AG08395 (cell line): ENCODE measurements around the gene SLC44A4.
"Not testable (repeated sequence)": the region's sequence is repeated elsewhere in the genome, so short reads cannot be mapped to it uniquely, and the experiment has no call there.

ENCODE experiments used
- DNase-seq: peaks from one replicate; pipeline ENCODE4 v3.0.0; 2012; ENCODE audit warnings: mixed read lengths, low spot score

The SLC44A4 gene

DNA sequence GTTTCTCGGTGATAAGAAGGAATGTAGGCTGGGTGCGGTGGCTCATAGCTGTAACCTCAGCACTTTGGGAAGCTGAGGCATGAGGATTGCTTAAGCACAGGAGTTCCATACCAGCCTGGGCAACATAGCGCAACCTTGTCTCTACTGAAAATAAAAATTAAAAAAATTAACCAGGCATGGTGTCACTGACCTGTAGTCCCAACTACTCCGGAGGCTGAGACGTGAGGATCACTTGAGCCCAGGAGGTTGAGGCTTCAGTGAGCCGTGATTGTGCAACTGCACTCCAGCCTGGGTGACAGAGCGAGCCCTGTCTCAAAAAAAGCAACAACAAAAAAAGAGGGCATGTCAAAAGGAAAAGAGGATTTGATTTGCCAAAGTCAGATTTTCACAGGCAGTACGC is 20.1 kb downstream of the SLC44A4 start:
- no peak for DNase-seq

DNA sequence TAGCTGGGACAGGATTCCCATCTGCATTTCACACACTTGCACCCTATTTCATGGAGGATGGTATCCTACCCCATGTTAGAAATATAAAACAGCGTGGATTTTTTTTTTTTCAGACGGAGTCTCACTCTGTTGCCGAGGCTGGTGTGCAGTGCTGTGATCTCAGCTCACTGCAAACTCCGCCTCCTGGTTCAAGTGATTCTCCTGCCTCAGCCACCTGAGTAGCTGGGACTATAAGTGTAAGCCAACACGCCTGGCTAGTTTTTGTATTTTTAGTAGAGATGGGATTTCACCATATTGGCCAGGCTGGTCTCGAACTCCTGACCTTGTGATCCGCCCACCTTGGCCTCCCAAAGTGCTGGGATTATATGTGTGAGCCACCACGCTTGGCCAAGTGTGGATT is 21.0 kb downstream of the SLC44A4 start:
- DNase-seq, result not testable (repeated sequence)

DNA sequence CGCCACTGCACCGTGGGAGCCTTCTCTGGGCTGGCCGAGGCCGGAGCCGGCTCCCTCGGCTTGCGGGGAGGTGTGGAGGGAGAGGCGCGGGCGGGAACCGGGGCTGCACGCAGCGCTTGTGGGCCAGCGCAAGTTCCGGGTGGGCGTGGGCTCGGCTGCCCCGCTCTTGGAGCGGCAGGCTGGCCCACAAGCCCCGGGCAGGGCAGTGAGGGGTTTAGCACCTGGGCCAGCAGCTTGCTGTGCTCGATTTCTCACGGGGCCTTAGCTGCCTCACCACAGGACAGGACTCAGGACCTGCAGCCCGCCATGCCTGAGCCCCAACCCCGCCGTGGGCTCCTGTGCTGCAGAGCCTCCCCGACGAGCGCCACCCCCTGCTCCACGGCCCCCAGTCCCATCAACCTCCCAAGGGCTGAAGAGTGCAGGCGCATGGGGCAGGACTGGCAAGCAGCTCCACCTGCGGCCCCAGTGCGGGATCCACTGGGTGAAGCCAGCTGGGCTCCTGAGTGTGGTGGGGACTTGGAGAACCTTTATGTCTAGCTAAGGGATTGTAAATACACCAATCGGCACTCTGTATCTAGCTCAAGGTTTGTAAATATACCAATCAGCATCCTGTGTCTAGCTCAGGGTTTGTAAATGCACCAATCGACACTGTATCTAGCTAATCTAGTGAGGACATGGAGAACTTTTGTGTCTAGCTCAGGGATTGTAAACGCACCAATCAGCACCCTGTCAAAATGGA is 26.6 kb downstream of the SLC44A4 start:
- not testable (repeated sequence) for DNase-seq

DNA sequence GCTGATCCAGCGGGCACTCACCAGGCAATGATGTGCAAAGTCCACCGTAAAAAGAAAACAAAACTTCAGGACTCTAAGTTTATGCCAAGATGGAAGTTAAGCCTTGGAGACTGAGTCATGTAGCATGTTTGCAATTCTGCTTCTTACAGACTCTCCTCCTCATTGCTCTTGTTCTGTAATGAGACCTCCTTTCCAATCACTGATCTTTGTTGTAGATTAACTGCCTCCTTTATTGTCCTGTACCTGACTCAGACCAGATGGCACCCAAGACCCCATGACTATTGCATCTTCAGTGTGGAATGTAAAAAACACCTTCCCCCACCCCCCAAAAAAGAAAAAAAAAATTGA is 27.3 kb downstream of the SLC44A4 start:
- no peak for DNase-seq

DNA sequence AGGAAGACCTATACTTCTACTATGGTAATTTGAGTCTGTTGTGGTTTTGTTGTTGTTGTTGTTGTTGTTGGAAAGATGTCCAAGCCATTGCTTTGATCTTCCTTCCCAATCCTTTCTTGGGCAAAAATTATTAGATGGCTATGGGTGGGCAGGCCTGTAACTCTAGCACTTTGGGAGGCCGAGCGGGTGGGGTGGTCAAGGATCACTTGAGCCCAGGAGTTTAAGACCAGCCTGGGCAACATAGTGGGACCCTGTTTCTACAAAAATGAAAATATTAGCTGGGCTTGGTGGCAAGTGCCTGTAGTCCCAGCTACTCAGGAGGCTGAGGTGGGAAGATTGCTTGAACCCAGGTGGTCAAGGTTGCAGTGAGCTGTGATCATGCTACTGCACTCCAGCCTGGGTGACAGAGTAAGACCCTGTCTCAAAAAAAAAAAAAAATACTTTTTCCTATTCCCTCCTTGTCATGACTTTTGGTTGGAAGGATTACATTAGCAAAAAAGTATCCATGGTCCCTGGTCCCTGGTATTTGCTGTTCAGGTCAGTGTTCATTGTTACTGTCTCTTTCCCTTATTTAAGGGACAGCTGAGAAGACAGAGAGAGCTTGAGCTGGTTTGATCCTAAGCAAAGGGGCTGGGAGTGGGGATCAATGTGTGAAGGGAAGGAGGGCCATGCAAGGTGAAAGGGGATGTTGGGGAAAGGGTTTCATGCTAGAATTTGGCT is 27.9 kb downstream of the SLC44A4 start:
- DNase-seq, result no peak

DNA sequence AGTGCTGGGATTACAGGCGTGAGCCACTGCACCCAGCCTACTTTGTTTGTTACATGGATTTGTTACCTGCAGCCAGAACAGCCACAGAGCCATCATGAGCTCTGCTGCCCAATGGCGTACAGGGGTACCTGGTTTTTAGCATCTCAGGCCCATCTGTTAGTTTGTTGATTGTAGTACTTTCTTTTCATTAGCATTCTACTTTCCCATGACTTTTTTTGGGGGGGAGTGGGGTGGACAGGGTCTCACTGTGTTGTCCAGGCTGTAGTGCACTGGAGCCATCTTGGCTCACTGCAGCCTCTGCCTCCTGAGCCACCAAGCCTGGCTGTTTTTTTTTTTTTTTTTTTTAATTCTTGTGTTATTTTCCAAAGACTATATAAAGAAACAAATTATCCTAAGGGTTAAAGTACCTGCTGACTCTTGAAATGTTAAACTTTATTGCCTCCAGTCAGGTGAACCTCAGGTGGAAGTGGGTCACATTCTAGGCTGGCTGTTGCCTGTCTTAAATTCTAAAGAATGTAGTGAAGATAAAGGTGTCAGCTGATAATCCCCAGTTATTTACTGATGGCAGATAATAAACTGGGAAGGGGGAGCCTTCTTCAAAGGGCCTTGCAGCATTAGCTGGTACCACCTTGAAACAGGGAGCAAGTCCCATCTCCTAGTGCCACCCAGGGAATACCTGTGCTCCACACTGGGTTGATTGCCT is 31.4 kb downstream of the SLC44A4 start:
- DNase-seq, result no peak

DNA sequence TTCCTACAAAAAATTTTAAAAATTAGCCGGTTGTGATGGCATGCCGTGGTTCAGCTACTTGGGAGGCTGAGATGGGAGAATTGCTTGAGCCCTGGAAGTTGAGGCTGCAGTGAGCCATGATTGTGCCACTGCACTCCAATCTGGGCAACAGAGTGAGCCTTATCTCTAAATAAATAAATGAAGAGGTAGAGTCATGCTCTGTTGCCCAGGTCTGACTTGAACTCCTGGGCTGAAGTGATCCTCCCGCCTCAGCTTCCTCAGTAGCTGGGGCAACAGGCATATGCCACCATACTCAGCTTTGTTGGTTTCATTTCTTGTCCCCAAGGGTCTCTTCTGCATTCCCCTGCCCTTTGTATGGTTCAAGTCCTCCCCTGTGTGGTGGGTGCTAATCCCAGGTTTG is 34.3 kb downstream of the SLC44A4 start:
- DNase-seq, result no peak

DNA sequence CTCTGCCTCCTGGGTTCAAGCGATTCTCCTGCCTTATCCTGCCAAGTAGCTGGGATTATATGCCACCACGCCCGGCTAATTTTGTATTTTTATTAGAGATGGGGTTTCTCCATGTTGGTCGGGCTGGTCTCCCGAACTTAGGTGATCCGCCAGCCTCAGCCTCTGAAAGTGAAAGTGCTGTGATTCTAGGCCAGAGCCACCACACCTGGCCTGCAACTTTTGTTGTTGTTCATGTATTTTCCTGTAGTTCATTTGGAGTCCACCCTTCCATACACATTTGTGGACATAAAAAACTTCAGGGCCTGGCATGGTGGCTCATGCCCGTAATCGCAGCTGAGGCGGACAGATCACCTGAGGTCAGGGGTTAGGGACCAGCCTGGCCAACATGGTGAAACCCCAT is 36.7 kb downstream of the SLC44A4 start:
- DNase-seq, result no peak

DNA sequence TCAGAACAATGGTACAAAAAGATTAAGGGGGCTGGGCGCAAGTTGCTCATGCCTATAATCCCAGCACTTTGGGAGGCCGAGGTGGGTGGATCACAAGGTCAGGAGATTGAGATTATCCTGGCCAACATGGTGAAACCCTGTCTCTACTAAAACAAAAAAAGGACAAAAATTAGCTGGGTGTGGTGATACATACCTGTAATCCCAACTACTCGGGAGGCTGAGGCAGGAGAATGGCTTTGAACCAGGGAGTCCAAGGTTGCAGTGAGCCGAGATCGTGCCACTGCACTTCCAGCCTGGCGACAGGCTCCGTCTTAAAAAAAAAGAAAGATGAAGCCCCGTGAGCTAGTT is 39.0 kb downstream of the SLC44A4 start:
- DNase-seq, result not testable (repeated sequence)

DNA sequence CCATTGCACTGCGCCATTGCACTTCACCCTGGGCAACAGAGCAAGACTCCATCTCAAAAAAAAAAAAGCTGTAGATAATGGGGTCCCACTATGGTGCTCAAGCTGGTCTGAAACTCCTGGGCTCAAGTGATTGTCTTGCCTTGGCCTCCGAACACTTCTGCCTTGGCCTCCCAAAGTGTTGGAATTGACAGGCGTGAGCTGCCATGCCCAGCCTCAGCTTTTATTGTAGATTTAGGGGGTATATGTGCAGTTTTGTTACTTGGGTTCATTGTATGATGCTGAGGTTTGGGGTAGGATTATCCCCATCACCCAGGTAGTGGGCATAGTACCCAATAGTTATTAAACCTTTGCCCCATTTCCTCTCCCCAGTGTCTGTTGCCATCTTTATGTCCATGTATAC is 39.8 kb downstream of the SLC44A4 start:
- no peak for DNase-seq

DNA sequence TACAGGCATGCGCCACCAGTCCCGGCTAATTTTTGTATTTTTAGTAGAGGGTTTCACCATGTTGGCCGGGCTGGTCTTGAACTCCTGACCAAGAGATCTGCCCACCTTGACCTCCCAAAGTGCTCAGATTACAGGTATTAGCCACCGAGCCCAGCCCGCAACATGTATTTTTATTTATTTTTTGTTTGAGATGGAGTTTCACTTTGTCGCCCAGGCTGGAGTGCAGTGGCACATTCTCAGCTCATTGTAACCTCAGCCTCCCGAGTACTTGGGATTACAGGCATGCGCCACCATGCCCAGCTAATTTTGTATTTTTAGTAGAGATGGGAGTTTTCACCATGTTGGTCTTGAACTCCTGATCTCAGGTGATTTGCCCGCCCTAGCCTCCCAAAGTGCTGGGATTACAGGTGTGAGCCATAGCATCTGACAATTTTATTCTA is 40.7 kb downstream of the SLC44A4 start:
- DNase-seq, result not testable (repeated sequence)

DNA sequence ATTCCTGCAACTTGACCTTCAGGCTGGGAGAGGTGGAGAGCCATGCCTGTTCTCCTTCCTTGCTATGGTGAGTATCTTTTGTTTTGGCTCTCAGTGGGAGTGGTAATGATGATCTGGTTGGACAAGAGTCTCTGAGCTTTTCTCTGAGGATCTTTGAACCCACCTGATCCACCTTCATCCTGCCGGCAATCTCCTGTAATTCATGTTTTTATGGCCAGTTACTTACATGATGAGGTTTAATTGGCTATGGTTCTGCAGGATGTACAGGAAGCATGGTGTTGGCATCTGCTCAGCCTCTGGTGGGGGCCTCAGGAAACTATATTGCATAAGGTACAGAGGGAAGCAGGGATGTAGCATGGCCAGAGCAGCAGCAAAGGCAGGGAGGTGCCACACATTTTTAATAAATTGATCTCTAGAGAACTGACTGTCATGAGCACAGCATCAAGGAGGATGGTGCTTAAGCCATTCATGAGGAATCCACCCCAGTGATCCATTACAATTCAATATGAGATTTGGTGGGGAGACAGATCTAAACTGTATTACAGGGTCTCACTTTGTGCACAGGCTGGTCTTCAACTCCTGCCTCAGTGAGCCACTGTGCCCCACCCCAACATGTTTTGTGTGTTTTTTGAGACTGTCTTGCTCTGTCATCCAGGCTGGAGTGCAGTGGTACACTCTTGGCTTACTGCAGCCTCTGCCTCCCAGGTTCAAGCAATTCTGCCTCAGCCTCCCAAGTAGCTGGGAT is 41.3 kb downstream of the SLC44A4 start:
- no peak for DNase-seq

DNA sequence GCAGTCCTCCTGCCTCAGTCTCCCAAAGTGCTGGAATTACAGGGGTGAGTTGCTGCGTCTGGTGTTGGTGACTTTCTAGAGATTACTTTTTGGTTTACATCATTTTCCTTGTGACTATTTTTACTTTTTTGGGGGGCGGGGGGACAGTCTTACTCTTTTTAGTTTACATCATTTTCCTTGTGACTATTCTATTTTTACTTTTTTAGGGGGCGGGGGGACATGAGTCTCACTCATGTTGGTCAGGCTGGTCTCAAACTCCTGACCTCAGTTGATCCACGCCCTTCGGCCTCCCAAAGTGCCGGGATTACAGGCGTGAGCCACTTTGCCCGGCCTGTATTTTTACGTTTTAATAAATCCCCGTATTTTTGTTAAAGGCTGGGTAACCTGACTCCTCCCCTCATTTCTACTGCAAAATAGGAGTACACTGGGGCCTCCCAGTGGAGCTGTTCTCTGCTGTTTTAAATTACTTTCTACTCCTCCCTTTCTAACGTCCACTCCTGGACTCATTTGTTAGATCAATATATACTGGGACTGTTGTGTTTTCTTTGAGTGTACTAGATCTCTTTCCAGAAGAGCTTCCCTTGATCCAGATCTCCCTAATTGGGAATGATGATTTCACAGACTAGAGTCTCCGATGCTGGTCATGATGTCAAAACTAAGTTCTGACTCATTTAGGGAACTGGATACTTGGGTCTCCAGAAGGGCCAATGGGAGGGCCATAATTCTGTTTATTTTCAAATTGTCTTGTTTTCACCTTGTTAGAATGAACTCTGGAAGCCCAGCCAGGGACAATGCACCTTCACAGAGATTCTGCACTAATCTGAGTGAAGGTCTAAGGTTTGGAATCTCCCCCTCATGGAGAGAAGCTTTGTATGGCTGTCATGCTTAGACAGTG is 42.1 kb downstream of the SLC44A4 start:
- DNase-seq, result no peak

DNA sequence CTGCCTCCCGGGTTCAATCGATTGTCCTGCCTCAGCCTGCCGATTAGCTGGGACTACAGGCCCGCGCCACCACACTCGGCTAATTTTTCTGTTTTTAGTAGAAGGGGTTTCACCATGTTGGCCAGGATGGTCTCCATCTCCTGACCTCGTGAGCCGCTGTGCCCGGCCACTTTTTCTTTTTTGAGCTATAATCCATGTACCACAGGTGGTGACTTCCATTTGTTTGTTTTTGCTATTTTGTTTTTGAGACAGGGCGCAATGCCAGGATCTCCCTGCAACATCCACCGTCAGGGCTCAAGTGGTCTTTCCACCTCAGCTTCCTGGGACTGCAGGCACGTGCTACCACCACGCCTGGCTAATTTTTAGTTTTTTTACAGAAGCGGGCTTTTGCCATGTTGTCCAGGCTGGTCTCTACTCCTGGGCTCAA is 42.7 kb downstream of the SLC44A4 start:
- no peak for DNase-seq

DNA sequence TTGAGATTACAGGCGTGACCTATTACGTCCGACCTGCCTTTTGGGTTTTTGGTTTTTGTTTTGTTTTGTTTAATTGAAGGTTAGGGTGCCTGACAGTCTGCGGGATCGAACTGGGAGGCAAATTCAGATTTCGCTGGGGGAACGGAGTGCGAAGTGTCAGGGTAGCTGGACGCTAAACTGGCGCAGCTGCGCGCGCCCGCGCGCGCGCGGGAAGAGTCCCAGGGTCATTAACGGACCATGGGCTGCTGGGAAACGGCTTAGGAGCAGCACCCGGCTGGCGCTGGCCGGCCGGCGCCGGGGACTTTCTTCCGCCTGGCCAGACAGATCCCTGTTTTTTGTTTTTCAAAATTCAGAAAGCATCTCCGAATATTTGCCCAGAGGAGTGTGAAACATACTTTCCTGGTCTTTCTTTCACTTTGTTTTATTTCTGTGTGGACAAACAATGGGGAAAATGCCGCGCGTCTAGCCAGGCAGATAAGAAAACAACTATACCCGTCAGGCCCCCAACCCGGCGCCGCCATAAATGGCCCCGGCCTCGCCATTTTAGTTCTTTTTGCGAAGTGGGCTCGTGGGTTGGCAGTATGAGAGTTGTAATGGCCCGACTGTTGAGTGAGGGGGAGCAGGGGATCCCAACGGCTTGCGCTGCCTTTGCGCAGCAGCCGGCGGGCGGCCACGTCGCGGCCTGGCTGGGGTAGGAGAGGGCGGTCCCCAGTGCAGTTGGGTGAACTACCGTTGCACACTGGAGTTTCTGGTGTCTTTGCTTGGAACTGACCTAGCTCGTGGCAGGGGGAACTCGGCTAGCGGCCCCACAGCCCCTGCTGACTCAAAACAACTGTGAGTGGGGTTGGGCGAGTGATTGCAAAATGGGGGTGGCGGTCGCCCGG is 44.2 kb downstream of the SLC44A4 start:
- DNase-seq, result peak; percentile 91

DNA sequence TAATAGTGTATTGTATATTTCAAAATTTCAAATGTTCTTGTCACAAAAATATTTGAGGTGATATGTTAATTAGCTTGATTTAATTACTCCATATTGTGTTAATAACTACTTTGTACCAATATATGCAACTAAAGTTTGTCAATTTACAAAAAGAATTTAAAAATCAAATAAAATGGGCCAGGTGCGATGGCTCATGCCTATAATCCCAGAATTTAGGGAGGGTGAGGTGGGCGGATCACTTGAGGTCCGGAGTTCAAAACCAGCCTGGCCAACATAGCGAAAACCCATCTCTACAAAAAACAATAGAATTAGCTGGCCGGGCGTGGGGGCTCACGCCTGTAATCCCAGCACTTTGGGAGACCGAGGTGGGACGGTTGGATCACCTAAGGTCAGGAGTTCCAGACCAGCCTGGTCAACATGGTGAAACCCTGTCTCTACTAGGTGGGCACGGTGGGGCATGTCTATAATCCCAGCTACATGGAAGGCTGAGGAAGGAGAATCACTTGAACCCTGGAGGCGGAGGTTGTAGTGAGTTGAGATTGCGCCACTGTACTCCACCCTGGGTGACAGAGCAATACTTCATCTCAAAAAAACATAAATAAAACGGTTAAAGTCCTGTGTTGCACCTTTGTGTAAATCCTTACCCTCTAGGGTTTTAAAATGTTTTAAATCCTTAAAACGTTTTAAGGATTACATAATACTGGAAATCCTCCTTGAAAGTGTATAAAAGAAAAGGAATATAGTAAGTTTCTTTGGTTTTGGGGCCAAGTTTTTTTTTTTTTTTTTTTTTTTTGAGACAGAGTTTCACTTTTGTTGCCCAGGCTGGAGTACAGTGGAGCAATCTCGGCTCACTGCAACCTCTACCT is 47.2 kb downstream of the SLC44A4 start:
- DNase-seq, result no peak

DNA sequence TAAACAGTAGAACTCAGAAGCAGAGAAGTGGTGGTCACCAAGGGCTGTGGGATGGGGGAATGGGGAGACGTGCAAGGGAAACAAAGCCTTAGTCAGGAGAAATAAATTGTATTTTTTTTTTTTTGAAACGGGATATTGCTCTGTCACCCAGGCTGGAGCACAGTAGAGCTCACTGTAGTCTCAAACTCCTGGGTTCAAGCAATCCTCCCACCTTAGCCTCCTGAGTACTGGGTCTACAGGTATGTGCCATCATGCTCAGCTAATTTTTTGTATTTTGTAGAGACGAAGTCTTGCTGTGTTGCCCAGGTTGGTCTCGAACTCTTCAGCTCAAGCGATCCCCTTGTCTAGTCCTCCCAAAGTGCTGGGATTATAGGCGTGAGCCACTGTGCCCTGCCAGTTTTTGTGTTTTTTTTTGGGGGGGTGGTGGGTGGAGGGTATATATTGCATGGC is 47.9 kb downstream of the SLC44A4 start:
- no peak for DNase-seq

DNA sequence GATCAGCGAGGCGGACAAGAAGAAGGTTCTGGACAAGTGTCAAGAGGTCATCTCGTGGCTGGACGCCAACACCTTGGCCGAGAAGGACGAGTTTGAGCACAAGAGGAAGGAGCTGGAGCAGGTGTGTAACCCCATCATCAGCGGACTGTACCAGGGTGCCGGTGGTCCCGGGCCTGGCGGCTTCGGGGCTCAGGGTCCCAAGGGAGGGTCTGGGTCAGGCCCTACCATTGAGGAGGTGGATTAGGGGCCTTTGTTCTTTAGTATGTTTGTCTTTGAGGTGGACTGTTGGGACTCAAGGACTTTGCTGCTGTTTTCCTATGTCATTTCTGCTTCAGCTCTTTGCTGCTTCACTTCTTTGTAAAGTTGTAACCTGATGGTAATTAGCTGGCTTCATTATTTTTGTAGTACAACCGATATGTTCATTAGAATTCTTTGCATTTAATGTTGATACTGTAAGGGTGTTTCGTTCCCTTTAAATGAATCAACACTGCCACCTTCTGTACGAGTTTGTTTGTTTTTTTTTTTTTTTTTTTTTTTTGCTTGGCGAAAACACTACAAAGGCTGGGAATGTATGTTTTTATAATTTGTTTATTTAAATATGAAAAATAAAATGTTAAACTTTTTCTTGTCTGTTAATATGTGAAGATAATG is 49.0 kb downstream of the SLC44A4 start:
- DNase-seq, result no peak
